Thyroid gland (tissue), 4 donors: ENCODE results near the gene SYT15.
"Not testable (repeated sequence)": the region's sequence is repeated elsewhere in the genome, so short reads cannot be mapped to it uniquely, and the experiment has no call there.

ENCODE experiments used
- POLR2A ChIP-seq, 2 donors: fragments of 450-650 bp; IDR thresholded peaks; one replicate each; pipeline ENCODE4 v1.6.1; 2017; ENCODE audit warnings: antibody characterized with exemption in 2 of 2, mild to moderate bottlenecking in 2 of 2, moderate library complexity in 1 of 2
- TF ChIP-seq, protein P1 (sequence below), 6 experiments: fragments of 200-600 bp in 3 of 6; fragments of 450-650 bp in 3 of 6; sonication (generic) in 3 of 6; IDR thresholded peaks; one replicate each; pipeline ENCODE4 v1.5.1; 2016 to 2019; ENCODE audit warnings: antibody characterized with exemption in 6 of 6, mild to moderate bottlenecking in 2 of 6, inconsistent platforms in 1 of 6, moderate library complexity in 1 of 6

DNA sequence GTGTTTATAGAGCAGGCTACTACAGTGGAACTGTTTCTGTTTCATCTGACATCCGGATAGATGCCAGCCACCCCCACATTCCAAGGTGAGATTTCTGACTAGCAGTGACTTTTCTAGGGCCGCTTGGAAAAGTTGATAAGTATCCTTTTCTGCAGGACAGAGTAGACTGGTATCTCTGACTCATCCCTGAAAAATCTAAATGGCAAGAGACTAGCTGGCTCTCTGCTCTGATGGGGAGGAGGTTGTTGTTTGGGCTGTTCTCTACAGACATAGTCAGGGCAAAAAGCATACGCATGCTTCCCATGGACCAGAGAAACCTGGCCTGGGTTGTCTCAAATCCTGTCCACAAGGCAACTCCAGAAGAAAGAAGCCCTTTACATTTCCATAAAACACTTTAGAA is 10.7 kb downstream of the SYT15 start:
- TF ChIP-seq, protein P1, sequence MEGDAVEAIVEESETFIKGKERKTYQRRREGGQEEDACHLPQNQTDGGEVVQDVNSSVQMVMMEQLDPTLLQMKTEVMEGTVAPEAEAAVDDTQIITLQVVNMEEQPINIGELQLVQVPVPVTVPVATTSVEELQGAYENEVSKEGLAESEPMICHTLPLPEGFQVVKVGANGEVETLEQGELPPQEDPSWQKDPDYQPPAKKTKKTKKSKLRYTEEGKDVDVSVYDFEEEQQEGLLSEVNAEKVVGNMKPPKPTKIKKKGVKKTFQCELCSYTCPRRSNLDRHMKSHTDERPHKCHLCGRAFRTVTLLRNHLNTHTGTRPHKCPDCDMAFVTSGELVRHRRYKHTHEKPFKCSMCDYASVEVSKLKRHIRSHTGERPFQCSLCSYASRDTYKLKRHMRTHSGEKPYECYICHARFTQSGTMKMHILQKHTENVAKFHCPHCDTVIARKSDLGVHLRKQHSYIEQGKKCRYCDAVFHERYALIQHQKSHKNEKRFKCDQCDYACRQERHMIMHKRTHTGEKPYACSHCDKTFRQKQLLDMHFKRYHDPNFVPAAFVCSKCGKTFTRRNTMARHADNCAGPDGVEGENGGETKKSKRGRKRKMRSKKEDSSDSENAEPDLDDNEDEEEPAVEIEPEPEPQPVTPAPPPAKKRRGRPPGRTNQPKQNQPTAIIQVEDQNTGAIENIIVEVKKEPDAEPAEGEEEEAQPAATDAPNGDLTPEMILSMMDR (IDR thresholded peaks at IDR 0.05), result not testable (repeated sequence)
- not testable (repeated sequence) for TF ChIP-seq POLR2A (IDR thresholded peaks at IDR 0.05)
